SK-N-SH treated with all-trans-retinoic acid at 6 μM for 48 hours (cell line): ENCODE data around the gene KIAA0825.

Source experiments
- ATAC-seq: fragments of 200-7000 bp; cut with Tn5 transposase; 3 replicates; pipeline ENCODE4 v1.9.1; 2020; ENCODE audit warnings: mild to moderate bottlenecking, moderate library complexity
- ARNTL ChIP-seq: fragments of 450-650 bp; formaldehyde crosslinking; IDR thresholded peaks from 2 replicates; pipeline ENCODE4 v1.5.0; 2020; ENCODE audit warnings: low read depth, mild to moderate bottlenecking, moderate library complexity, borderline replicate concordance
- BACH2 ChIP-seq: fragments of 250-450 bp; sonication (Bioruptor Pico); IDR thresholded peaks from 2 replicates; pipeline ENCODE4 v1.9.0; 2021; ENCODE audit warnings: mild to moderate bottlenecking, borderline replicate concordance
- CSDC2 ChIP-seq: fragments of 250-450 bp; sonication (Bioruptor Pico); IDR thresholded peaks from 2 replicates; pipeline ENCODE4 v1.5.0; 2020; ENCODE audit warnings: mild to moderate bottlenecking, moderate library complexity
- ESRRG ChIP-seq: fragments of 250-450 bp; sonication (Bioruptor Pico); IDR thresholded peaks from 2 replicates; pipeline ENCODE4 v1.6.1; 2021; ENCODE audit warnings: mild to moderate bottlenecking
- ISL1 ChIP-seq: fragments of 250-450 bp; sonication (Bioruptor Pico); IDR thresholded peaks from 2 replicates; pipeline ENCODE4 v2.1.2; 2022; ENCODE audit warnings: mild to moderate bottlenecking, moderate library complexity
- OSR1 ChIP-seq: fragments of 250-450 bp; sonication (Bioruptor Pico); IDR thresholded peaks from 2 replicates; pipeline ENCODE4 v1.8.0; 2022; ENCODE audit warnings: moderate library complexity, mild to moderate bottlenecking, inconsistent platforms
- PPARA ChIP-seq: fragments of 250-450 bp; sonication (Bioruptor Pico); IDR thresholded peaks from 2 replicates; pipeline ENCODE4 v1.5.0; 2020; ENCODE audit warnings: mild to moderate bottlenecking, borderline replicate concordance
- RARB ChIP-seq: fragments of 250-450 bp; sonication (Bioruptor Pico); IDR thresholded peaks from 2 replicates; pipeline ENCODE4 v1.8.0; 2021; ENCODE audit warnings: mild to moderate bottlenecking, moderate library complexity
- SNAI2 ChIP-seq: fragments of 250-450 bp; sonication (Bioruptor Pico); IDR thresholded peaks from 2 replicates; pipeline ENCODE4 v1.5.0; 2020; ENCODE audit warnings: mild to moderate bottlenecking, moderate library complexity
- TCF4 ChIP-seq: fragments of 250-450 bp; sonication (Bioruptor Pico); IDR thresholded peaks from 2 replicates; pipeline ENCODE4 v1.8.0; 2021; ENCODE audit warnings: mild to moderate bottlenecking, moderate library complexity, borderline replicate concordance
- TOX ChIP-seq: fragments of 250-450 bp; sonication (Bioruptor Pico); IDR thresholded peaks from 2 replicates; pipeline ENCODE4 v1.8.0; 2021; ENCODE audit warnings: mild to moderate bottlenecking, moderate library complexity, borderline replicate concordance
- ZC3H10 ChIP-seq: fragments of 250-450 bp; sonication (Bioruptor Pico); IDR thresholded peaks from 2 replicates; pipeline ENCODE4 v1.5.1; 2021; ENCODE audit warnings: mild to moderate bottlenecking, moderate library complexity
- ZFP30 ChIP-seq: fragments of 450-650 bp; formaldehyde crosslinking; IDR thresholded peaks from 2 replicates; pipeline ENCODE4 v1.5.0; 2022; ENCODE audit warnings: mild to moderate bottlenecking, moderate library complexity
- ZNF565 ChIP-seq: fragments of 450-650 bp; formaldehyde crosslinking; conservative IDR thresholded peaks from 2 replicates; pipeline ENCODE4 v1.5.0; 2020; ENCODE audit warnings: low read depth, mild to moderate bottlenecking, moderate library complexity
- ZNF70 ChIP-seq: fragments of 450-650 bp; formaldehyde crosslinking; IDR thresholded peaks from 2 replicates; pipeline ENCODE4 v1.5.0; 2020; ENCODE audit warnings: mild to moderate bottlenecking, moderate library complexity
- ZNF8 ChIP-seq: fragments of 450-650 bp; formaldehyde crosslinking; IDR thresholded peaks from 2 replicates; pipeline ENCODE4 v1.5.0; 2020; ENCODE audit warnings: mild to moderate bottlenecking, moderate library complexity
- TF ChIP-seq, protein P1 (sequence below): fragments of 250-450 bp; sonication (Bioruptor Pico); IDR thresholded peaks from 2 replicates; pipeline ENCODE4 v1.8.0; 2020; ENCODE audit warnings: mild to moderate bottlenecking, moderate library complexity, borderline replicate concordance
- TF ChIP-seq, protein P2 (sequence below): fragments of 250-450 bp; sonication (Bioruptor Pico); IDR thresholded peaks from 2 replicates; pipeline ENCODE4 v1.5.0; 2020; ENCODE audit warnings: mild to moderate bottlenecking, moderate library complexity
- TF ChIP-seq, protein P3 (sequence below): fragments of 250-450 bp; sonication (Bioruptor Pico); IDR thresholded peaks from 2 replicates; pipeline ENCODE4 v1.8.0; 2021; ENCODE audit warnings: low read depth, mild to moderate bottlenecking, moderate library complexity, borderline replicate concordance
- TF ChIP-seq, protein P4 (sequence below): fragments of 250-450 bp; sonication (Bioruptor Pico); IDR thresholded peaks from 2 replicates; pipeline ENCODE4 v1.5.1; 2020; ENCODE audit warnings: low read depth, mild to moderate bottlenecking, moderate library complexity

Gene KIAA0825

DNA sequence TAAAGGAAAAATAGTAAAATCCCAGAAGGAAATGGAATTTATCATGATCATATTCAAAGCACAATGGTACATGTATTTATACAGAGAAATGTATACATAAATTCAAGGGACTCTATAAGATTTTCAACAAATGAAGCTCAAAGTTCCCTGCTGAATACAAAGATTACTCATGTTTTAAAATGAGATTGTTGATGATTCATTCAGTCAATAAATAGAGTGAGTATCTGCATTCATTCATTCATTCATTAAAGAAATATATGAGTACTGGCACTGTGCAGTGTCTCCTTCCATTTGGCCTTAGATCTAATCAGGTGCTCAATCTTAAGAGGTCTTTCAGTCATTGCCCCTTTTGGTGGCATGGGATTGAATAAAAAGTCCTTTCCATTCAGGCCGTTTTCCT lies 310.0 kb downstream of the KIAA0825 start:
- no peak for TF ChIP-seq TOX
- TF ChIP-seq ESRRG (CRISPR knock-in tag), result no peak
- TF ChIP-seq ZNF8 (CRISPR knock-in tag), result no peak
- TF ChIP-seq OSR1 (CRISPR knock-in tag), result no peak
- TF ChIP-seq RARB (CRISPR knock-in tag), result no peak
- TF ChIP-seq, protein P1, sequence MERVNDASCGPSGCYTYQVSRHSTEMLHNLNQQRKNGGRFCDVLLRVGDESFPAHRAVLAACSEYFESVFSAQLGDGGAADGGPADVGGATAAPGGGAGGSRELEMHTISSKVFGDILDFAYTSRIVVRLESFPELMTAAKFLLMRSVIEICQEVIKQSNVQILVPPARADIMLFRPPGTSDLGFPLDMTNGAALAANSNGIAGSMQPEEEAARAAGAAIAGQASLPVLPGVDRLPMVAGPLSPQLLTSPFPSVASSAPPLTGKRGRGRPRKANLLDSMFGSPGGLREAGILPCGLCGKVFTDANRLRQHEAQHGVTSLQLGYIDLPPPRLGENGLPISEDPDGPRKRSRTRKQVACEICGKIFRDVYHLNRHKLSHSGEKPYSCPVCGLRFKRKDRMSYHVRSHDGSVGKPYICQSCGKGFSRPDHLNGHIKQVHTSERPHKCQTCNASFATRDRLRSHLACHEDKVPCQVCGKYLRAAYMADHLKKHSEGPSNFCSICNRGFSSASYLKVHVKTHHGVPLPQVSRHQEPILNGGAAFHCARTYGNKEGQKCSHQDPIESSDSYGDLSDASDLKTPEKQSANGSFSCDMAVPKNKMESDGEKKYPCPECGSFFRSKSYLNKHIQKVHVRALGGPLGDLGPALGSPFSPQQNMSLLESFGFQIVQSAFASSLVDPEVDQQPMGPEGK, result no peak
- TF ChIP-seq ZC3H10 (CRISPR knock-in tag), result no peak
- TF ChIP-seq PPARA (CRISPR knock-in tag), result no peak
- TF ChIP-seq CSDC2 (CRISPR knock-in tag), result no peak
- TF ChIP-seq, protein P2, sequence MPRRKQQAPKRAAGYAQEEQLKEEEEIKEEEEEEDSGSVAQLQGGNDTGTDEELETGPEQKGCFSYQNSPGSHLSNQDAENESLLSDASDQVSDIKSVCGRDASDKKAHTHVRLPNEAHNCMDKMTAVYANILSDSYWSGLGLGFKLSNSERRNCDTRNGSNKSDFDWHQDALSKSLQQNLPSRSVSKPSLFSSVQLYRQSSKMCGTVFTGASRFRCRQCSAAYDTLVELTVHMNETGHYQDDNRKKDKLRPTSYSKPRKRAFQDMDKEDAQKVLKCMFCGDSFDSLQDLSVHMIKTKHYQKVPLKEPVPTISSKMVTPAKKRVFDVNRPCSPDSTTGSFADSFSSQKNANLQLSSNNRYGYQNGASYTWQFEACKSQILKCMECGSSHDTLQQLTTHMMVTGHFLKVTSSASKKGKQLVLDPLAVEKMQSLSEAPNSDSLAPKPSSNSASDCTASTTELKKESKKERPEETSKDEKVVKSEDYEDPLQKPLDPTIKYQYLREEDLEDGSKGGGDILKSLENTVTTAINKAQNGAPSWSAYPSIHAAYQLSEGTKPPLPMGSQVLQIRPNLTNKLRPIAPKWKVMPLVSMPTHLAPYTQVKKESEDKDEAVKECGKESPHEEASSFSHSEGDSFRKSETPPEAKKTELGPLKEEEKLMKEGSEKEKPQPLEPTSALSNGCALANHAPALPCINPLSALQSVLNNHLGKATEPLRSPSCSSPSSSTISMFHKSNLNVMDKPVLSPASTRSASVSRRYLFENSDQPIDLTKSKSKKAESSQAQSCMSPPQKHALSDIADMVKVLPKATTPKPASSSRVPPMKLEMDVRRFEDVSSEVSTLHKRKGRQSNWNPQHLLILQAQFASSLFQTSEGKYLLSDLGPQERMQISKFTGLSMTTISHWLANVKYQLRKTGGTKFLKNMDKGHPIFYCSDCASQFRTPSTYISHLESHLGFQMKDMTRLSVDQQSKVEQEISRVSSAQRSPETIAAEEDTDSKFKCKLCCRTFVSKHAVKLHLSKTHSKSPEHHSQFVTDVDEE (CRISPR knock-in tag), result no peak
- no peak for TF ChIP-seq BACH2 (CRISPR knock-in tag)
- TF ChIP-seq ARNTL (CRISPR knock-in tag), result no peak
- ATAC-seq, result no peak

DNA sequence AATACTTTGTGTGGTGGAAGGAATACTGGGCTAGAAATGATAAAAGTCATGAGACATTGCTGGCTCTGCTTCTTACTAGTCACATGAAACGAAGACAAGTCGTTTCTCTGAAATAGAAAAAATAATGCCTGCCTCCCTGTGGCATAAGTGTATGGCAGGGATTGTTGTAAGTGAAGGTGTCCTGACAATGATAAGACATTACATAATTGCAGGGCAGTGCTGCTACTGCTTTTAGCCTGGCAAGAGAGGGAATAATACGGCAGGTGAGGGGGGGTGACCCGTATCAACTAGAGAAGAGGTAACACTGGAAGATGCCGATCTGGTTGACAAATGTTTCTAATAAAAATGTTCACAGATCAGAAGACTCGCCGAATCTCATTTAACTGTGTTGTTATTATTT lies 314.3 kb downstream of the KIAA0825 start:
- ATAC-seq, result no peak
- no peak for TF ChIP-seq ZFP30 (CRISPR knock-in tag)
- TF ChIP-seq, all 23 proteins: peak for 0

DNA sequence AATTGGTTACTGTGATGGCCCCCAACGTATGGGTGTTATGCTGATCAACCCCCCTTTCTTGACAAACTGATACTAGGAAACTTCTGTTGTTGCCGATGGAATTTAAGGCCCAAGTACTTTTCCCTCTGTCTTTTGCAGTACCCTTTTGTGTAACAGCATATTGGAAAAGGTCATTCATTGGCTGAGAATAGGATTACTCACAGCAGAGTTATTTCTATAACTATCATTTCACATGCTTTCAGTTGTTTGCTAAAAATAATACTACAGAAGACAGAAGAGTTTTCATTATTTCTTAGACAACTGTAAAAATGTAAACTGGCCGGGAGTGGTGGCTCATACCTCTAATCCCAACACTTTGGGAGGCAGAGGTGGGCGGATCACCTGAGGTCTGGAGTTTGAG lies 329.5 kb downstream of the KIAA0825 start:
- TF ChIP-seq ZNF565 (no peak), ZNF70 (no peak), PPARA (CRISPR knock-in tag) (no peak), ZC3H10 (CRISPR knock-in tag) (no peak), RARB (CRISPR knock-in tag) (no peak), ESRRG (CRISPR knock-in tag) (no peak), ZNF8 (CRISPR knock-in tag) (no peak)
- TF ChIP-seq, all 23 proteins: peak for 0
- peak; percentile 97 for ATAC-seq

DNA sequence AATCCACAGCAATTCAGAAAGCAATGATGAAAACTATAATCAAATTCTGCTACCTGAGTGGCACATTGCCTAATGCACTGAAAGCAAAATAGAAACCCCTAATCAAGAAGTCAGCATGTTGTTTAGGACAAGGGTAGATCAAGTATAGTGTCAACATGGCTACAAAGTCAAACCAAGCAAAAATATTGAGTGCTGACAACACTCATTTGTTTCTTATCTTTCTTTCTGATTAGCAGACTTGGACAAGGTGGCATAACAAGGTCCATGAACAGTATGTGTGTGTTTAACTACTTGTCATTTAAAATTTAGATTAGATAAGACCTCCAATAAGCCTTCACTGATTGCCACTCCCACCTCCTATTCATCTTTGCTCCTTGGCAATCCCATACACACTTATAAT lies 332.4 kb downstream of the KIAA0825 start:
- no peak for TF ChIP-seq ZC3H10 (CRISPR knock-in tag)
- no peak for TF ChIP-seq RARB (CRISPR knock-in tag)
- ATAC-seq, result no peak

DNA sequence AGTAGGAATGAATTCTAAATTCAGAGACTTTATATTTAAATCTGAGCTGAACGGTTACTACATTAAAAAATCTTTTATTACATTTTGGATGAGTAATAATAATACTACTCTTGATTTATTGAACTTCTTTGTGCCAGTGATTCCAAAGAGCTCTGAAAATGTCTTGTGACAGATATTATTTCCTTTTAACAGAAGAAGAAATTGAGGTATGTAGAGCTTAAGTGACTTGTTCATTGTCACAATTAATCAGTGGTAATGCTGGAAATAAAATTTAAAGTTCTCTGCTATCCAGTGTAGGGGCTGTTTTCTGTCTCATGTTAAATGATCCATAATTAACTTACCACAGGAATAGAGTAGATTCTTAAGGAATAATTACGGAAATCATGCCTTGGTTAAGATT lies 335.3 kb downstream of the KIAA0825 start:
- peak; percentile 92 for ATAC-seq
- TF ChIP-seq, protein P2 (CRISPR knock-in tag), result no peak
- TF ChIP-seq ISL1 (peak; percentile 96), ZFP30 (CRISPR knock-in tag) (no peak), CSDC2 (CRISPR knock-in tag) (no peak), OSR1 (CRISPR knock-in tag) (no peak), RARB (CRISPR knock-in tag) (peak; percentile 67; the same call in 1 of the 2 replicates), BACH2 (CRISPR knock-in tag) (no peak), TCF4 (CRISPR knock-in tag) (no peak), TOX (peak; percentile 96), ZNF565 (no peak), ESRRG (CRISPR knock-in tag) (no peak), SNAI2 (CRISPR knock-in tag) (no peak), ZC3H10 (CRISPR knock-in tag) (peak; percentile 96)
- TF ChIP-seq, protein P3, sequence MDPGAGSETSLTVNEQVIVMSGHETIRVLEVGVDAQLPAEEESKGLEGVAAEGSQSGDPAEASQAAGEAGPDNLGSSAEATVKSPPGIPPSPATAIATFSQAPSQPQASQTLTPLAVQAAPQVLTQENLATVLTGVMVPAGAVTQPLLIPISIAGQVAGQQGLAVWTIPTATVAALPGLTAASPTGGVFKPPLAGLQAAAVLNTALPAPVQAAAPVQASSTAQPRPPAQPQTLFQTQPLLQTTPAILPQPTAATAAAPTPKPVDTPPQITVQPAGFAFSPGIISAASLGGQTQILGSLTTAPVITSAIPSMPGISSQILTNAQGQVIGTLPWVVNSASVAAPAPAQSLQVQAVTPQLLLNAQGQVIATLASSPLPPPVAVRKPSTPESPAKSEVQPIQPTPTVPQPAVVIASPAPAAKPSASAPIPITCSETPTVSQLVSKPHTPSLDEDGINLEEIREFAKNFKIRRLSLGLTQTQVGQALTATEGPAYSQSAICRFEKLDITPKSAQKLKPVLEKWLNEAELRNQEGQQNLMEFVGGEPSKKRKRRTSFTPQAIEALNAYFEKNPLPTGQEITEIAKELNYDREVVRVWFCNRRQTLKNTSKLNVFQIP, result peak; percentile 70; the same call in 1 of the 2 replicates
- TF ChIP-seq, protein P4, sequence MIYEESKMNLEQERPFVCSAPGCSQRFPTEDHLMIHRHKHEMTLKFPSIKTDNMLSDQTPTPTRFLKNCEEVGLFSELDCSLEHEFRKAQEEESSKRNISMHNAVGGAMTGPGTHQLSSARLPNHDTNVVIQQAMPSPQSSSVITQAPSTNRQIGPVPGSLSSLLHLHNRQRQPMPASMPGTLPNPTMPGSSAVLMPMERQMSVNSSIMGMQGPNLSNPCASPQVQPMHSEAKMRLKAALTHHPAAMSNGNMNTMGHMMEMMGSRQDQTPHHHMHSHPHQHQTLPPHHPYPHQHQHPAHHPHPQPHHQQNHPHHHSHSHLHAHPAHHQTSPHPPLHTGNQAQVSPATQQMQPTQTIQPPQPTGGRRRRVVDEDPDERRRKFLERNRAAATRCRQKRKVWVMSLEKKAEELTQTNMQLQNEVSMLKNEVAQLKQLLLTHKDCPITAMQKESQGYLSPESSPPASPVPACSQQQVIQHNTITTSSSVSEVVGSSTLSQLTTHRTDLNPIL (CRISPR knock-in tag), result no peak
- TF ChIP-seq, protein P1, result peak; percentile 73; the same call in 1 of the 2 replicates
